ENCODE results near the gene SOX13.
A peak's percentile ranks its signal among the peaks of the same experiment; 100 is the strongest.
"Not testable (repeated sequence)": the region's sequence is repeated elsewhere in the genome, so short reads cannot be mapped to it uniquely, and the experiment has no call there.

The SOX13 gene

GRCh38 chr1:204072931-204073836, at the start of gene SOX13:
Gene SOX13 (plus strand): TSS chr1:204073115. CDS start chr1:204112916, 39,801 bp downstream.
- peak; percentile 74 for DNase-seq (ENCODE audit: low spot score)

DNA sequence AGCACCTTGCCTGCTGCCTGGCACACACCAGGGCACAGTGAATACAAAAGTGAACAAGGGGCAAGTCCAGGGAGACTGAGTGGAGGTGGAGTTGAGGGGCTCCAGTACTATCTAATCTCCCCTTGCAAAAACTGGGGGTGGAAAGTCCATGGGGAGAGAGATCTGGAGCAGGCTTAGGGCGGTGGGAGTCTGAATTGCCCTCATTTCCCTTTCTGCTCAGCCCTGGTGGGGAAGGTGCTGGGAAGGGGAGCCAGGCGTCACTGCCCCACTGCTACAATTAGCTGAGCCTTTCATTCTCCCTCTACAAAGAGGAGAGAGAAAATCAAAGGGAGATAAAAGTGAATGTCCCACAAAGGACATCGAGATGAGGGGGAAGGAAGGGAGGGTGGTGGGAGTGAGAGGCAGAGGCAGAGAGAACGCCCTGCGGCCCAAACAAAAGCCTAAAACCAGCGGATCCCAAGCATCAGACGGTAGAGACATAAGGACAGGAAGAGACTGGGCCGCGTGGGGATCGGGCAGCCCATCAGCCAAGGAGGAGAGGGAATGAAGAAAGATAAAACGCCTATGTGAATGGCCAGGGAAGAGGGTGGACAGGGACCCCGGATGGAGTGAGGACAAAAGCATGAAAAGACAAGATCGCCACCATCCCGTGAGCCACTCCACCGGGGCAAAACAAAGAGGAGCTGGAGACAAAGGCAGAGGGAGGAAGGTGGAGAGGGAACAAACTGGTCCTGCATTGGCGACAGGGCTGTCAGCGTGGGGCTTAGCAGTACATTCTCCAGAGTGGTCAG, 46.8 kb upstream of the SOX13 start:
- no peak for DNase-seq (ENCODE audit: low spot score)

DNA sequence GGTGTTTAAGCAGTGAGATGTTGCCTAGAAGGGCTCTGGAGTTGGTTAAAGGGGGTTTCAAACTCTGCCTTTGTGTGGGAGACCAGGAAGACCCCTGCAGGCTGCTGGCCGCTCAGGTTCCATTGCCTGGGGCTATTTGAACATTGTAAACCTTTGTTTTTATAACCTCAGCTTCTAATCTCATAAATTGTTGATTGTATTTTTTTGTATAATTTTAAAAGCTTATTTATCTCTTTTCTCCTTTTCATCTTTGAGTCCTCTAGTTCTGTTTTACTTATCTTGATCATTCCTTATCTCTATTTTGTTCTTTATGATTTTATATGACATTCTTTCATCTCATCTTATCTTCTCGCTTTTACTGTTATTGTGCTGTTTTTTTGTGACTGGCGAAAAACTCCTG, 45.5 kb upstream of the SOX13 start:
- no peak for DNase-seq (ENCODE audit: low spot score)

GRCh38 chr1:204029016-204029415, 43.9 kb upstream of the SOX13 start:
- DNase-seq (ENCODE audit: low spot score) = no peak

- no peak for DNase-seq (ENCODE audit: low spot score)
Measured at GRCh38 chr1:204031098-204031710, 41.7 kb upstream of the SOX13 start.

DNA sequence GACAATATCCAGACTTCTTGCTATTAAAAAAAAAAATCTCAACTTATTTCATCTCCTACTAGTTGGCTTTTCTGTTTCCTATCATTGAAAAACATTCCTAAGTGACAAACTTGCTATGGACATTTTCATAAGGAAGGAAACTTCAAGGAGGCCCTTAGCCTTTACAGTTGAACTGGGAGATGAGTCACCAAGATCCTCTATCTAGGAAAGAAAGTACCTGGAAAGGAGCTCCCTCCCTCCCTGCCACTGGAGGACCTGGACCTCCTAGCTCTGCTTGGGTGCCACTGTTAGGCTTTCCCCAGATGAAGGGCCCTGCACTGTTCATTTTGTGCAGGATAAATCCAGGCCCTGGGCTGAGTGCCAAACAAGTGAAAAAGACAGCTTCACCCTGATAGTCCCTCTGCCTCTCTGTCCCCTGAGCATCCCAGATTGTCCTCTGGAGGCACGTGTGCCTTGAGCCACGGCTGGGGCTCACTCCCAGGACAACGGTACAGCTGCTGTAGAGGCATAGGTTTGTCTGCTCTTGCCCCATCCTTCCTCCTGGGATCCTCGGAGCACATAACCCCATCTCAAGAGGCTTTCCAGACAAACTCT, 40.2 kb upstream of the SOX13 start:
- DNase-seq (ENCODE audit: low spot score) = no peak

DNA sequence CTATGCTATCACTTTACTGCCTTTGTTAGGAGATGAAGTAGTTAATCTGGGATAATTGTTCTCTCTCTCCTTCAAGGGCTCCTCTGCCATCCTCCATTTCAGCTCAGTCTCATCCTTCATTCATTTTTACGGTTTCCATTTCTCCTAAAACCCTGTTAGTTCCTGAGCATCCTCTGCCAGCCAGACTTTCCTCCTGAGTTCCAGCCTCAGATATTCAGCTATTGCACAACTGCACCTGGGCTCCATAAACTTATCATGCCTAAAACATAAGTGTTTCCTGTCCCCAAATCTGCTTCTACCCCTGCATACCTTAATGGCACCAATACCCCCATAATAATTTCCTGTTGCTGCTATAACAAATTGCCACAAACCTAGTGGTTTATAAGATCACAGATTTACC, 39.6 kb upstream of the SOX13 start:
- DNase-seq (ENCODE audit: low spot score) = no peak

DNA sequence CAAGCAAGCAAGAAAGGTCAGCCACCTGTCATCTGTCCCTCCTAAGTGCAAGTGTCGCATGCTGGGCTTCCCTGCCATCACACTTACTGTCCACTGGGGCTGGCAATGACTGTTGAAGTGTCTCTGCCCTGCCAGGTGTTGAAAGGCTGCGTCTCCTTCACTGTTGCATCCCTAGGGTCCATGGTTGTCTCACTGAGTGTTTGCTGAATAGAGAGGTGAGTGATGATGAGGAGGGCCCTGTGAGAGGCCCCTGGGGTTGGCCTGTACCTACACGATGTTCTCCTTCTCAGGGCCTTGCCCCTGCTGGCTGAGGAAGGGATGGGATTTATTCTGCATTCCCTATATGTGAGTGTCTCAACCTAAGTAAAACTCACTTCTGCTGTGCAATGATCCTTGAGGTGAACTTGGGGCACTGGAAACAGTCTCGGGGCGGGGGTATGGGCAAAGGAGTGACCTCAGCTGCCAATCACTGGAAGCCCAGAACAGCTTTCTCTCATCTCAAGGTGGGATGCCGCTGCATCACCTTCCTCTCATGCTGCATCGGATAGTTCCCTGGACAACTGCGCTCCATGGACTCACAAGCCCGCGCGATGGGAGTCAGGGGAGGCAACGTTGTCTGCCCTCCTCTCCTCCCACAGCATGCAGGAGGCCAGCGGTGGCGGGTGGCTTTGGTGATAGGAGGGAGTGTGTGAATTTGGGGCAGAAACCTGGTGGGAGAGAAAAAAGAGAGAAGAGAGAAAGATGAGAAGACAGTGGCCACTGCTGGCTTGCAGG, 35.8 kb upstream of the SOX13 start:
- no peak for DNase-seq (ENCODE audit: low spot score)

GRCh38 chr1:204041232-204041767, 31.6 kb upstream of the SOX13 start:
- no peak for DNase-seq (ENCODE audit: low spot score)

DNA sequence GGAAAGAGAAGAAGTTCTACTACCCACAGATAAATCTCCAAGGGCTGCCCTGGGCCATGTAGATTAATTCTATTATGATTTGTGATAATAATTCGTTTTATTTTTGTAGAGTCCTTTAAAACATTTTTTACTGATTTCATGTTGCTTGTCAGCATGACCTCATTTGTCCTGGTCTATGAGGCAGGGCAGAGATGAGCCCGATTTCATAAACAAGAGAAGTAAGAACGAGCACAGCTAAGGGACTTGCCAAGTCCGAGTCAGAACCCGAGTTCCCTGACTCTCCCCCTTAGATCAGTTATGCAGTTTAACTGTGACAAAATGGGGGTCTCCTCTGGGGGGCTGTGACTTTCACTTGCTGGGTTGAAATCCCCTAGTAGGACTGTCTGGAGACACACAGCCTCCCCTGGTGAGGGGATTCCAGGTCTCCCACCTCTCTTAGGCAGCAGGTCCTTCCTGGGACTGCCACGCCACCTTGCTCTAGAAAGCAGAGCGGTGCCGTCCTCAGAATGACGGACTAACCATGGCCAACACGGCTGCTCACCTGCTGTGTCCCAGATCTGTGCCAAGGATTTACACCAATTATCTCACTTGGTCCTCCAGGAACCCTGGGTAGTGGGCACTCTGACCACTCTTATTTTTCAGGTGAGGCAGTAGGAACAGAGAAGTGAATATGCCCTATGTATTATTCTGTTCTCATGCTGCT, 31.0 kb upstream of the SOX13 start:
- no peak for DNase-seq (ENCODE audit: low spot score)

GRCh38 chr1:204042516-204042915, 30.4 kb upstream of the SOX13 start:
- DNase-seq (ENCODE audit: low spot score) = no peak

DNA sequence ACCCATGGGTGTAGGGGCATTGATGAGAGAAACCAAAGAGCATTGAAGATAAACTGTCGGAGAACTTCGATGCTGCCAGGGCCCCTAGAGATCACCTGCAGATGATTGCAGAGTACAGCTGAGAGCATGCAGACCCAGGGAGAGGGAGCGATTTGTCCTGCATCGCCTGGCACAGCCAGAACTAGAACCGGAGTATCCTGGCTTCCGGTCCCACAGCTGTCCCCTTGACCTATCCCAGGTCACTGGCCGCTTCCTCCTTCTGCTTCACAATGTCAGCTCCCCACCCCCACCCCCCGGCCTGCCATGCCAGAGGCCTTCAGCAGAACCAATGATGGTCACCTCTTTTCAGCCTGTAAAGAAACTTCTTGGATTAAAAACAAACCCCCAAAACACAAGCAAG, 29.2 kb upstream of the SOX13 start:
- no peak for DNase-seq (ENCODE audit: low spot score)

DNA sequence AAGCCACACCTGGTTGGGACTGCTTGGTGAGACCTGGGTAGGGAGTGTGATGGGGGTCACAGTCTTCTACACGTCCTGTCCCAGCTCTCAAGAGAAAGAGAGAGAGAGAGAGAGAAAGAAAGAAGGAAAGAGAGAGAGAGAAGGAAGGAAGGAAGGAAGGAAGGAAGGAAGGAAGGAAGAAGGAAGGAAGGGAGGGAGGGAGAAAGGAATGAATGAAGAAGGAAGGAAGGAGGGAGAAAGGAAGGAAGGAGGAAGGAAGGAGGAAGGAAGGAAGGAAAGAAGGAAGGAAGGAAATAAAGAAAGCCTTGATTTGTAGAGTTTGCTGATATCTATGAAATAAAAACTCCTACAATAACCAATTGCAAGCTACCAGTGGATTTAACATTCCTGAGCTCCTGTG, 28.5 kb upstream of the SOX13 start:
- no peak for DNase-seq (ENCODE audit: low spot score)

DNA sequence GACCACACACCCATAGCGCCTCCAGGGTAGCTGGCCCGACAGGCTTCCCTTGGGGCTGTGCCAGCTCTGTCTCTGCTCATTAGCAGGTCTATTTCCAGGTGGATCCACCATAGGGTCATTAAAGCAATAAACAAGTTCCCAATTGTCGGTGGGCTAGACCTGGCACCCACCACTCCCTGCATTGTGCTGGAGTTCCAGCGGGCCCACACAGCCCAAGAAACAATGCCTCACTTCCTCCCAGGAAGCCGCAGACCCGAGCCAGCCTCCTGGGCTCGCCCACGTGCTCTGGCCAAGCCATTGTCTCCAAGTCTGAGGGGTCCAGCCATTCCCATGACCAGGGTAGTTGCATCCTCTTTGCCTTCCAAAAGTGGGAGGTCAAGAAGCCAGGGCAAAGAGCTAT, 27.5 kb upstream of the SOX13 start:
- DNase-seq (ENCODE audit: low spot score) = no peak

- DNase-seq (ENCODE audit: low spot score) = no peak
Measured at GRCh38 chr1:204046346-204046745, 26.6 kb upstream of the SOX13 start.

DNA sequence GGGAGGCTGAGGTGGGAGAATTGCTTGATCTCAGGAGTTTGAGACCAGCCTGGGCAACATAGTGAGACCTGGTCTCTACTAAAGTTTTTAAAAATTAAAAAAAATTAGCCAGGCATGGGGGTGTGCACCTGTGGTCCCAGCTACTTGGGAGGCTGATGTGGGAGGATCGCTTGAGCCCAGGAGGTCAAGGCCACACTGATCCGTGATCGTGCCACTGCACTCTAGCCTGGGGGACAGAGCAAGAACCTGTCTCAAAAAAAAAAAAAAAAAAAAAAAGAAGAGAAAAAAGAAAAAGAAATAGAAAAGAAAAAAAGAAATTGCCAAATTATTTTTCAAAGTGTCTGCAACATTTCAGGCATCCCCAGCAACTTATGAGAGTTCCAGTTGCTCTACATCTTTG, 24.1 kb upstream of the SOX13 start:
- not testable (repeated sequence) for DNase-seq (ENCODE audit: low spot score)

DNA sequence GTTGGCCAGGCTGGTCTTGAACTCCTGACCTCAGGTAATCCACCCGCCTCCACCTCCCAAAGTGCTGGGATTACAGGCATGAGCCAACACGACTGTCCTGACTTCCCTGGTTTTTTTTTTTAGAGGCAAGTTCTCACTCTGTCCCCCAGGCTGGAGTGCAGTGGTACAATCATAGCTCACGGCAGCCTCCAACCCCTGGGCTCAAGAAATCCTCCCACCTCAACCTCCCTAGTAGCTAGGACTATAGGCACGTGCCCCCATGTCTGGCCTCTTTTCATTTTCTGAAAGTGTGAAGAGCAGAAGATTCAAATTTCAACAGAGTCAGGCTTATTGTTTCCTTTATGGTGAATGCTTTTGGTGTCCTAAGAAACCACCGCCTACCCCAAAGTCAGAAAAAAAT, 21.7 kb upstream of the SOX13 start:
- no peak for DNase-seq (ENCODE audit: low spot score)

DNA sequence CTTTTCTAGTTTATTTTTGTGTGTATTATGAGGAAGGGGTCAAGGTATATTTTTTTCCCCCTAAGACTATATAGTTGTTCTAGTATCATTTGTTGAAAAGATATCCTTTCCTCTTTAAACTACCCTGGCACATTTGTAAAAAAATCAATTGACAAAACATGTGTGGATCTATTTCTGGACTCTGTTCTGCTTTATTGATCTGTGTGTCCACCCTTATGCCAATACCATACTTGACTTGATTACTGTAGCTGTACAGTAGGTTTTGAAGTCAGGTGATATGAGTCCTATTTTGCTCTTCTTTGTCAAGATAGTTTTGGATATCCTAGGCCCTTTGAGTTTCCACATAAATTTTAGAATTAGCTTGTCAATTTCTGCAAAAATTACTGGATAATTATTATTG, 21.2 kb upstream of the SOX13 start:
- DNase-seq (ENCODE audit: low spot score) = no peak

- DNase-seq (ENCODE audit: low spot score) = no peak
Measured at GRCh38 chr1:204053893-204054292, 19.0 kb upstream of the SOX13 start.

DNA sequence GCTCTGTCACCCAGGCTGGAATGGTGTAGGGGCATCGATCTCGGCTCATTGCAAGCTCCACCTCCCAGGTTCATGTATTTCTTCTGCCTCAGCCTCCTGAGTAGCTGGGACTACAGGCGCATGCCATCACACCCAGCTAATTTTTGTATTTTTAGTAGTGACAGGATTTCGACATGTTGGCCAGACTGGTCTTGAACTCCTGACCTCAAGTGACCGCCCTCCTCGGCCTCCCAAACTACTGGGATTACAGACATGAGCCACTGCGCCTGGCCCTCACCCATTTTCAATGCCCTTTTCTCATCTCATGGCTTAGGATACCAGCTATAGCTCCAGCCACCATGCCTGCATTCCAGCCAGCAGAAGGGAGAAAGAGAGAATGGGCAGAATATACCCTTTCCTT, 12.9 kb upstream of the SOX13 start:
- no peak for DNase-seq (ENCODE audit: low spot score)

DNA sequence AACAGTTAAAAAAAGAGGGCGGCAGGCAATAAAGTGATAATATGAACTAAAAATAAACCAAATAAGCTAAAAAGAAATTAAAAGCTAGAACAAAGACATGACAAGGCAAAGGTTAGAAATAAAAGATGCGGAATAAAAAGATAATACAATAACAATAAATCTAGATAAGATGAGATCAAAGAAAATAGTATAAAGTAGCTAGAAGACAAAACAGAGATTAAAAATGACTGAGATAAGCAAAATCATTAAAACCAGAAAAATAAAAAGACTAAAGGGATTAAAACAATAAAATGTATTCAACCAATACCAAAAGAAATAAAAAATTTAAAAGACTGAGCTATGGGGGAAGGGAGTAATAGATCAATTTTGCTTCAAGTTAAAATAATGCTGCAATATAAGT, 10.8 kb upstream of the SOX13 start:
- no peak for DNase-seq (ENCODE audit: low spot score)

Data from D341Med (cell line).